MM.1S (cell line): Measurements from ENCODE around the gene UCN3.

Experiments used
- DNase-seq: peaks from one replicate; pipeline ENCODE4 v3.0.0-alpha.2; 2015
- H2AFZ ChIP-seq: fragments of 300-600 bp; sonication (generic); 2 replicates; pipeline ENCODE4 v1.6.0; 2016; ENCODE audit warnings: antibody characterized with exemption, low read length
- H3F3A ChIP-seq: fragments of 300-600 bp; sonication (generic); 2 replicates; pipeline ENCODE4 v1.6.1; 2016; ENCODE audit warnings: mild to moderate bottlenecking, antibody characterized with exemption, low read length, moderate library complexity, mixed read lengths; ENCODE audit not compliant: insufficient read depth
- H3K27ac ChIP-seq: fragments of 300-600 bp; sonication (generic); 2 replicates; pipeline ENCODE4 v1.5.1; 2016; ENCODE audit warnings: mild to moderate bottlenecking, low read length
- H3K27me3 ChIP-seq: fragments of 300-600 bp; sonication (generic); replicated peaks from 2 replicates; pipeline ENCODE4 v1.6.0; 2016; ENCODE audit warnings: low read length; ENCODE audit not compliant: insufficient read depth
- H3K36me3 ChIP-seq: fragments of 300-600 bp; sonication (generic); replicated peaks from 2 replicates; pipeline ENCODE4 v1.6.1; 2016; ENCODE audit warnings: mild to moderate bottlenecking, low read length, mixed read lengths; ENCODE audit not compliant: insufficient read depth
- H3K4me1 ChIP-seq: fragments of 300-600 bp; sonication (generic); 2 replicates; pipeline ENCODE4 v1.6.1; 2016; ENCODE audit warnings: low read length, mixed read lengths
- H3K4me2 ChIP-seq: fragments of 300-600 bp; sonication (generic); 2 replicates; pipeline ENCODE4 v1.6.0; 2016; ENCODE audit warnings: low read depth, low read length
- H3K4me3 ChIP-seq: fragments of 300-600 bp; sonication (generic); 2 replicates; pipeline ENCODE4 v1.5.1; 2016; ENCODE audit warnings: low read length, mixed read lengths
- H3K79me2 ChIP-seq: fragments of 300-600 bp; sonication (generic); 2 replicates; pipeline ENCODE4 v1.6.1; 2016; ENCODE audit warnings: mixed run types, low read length, mixed read lengths
- H3K9ac ChIP-seq: fragments of 300-600 bp; sonication (generic); 2 replicates; pipeline ENCODE4 v1.6.1; 2016; ENCODE audit warnings: low read length, mixed read lengths
- H3K9me2 ChIP-seq: fragments of 300-600 bp; sonication (generic); replicated peaks from 2 replicates; pipeline ENCODE4 v1.6.1; 2016; ENCODE audit warnings: mild to moderate bottlenecking, low read length, mixed read lengths; ENCODE audit not compliant: insufficient read depth
- H3K9me3 ChIP-seq: fragments of 300-600 bp; sonication (generic); replicated peaks from 2 replicates; pipeline ENCODE4 v1.6.1; 2016; ENCODE audit warnings: mild to moderate bottlenecking, low read length, mixed read lengths; ENCODE audit not compliant: insufficient read depth
- H4K20me1 ChIP-seq: fragments of 300-600 bp; sonication (generic); 2 replicates; pipeline ENCODE4 v1.6.1; 2016; ENCODE audit warnings: mild to moderate bottlenecking, low read length, moderate library complexity, mixed read lengths; ENCODE audit not compliant: insufficient read depth
- EZH2 ChIP-seq: fragments of 300-600 bp; sonication (generic); optimal IDR thresholded peaks from 2 replicates; pipeline ENCODE3; 2017; ENCODE audit warnings: low read depth, mild to moderate bottlenecking, antibody characterized with exemption, low read length, mixed read lengths
- EZH2phosphoT487 ChIP-seq: fragments of 300-600 bp; sonication (generic); IDR thresholded peaks from 2 replicates; pipeline ENCODE4 v1.6.1; 2018; ENCODE audit warnings: antibody characterized with exemption, low read length
- TF ChIP-seq, protein P1 (sequence below): fragments of 300-600 bp; sonication (generic); IDR thresholded peaks from 2 replicates; pipeline ENCODE4 v1.5.1; 2016; ENCODE audit warnings: antibody characterized with exemption, low read length, mixed read lengths

The UCN3 gene

DNA sequence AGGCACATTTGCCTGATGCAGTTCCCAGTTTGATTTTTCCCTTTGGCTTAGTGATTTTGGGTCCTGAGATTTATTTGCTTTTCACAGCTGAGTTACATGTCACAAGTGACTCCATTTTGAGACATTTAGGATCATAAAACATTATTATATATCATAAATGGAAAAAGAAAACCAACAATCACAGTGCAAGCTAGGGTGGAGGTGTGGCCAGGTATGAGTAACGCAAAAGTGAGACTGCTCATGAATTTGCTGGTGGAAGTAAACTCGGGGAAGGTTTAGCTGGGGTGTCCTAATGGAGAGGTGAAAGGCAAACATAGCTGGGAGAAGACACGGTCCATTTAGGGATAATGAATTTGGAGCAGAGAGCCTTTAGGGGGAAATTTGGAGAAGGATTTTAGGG lies 21.7 kb upstream of the UCN3 start:
- Histone ChIP-seq H3F3A (no peaks in the 10 kb centered on the region), H3K9me3 (no peaks in the 10 kb centered on the region), H3K4me3 (no peak overlapping the region), H4K20me1 (no peaks in the 10 kb centered on the region), H3K4me1 (no peaks in the 10 kb centered on the region), H3K27me3 (no peaks in the 10 kb centered on the region), H3K9ac (no peak overlapping the region), H3K79me2 (no peaks in the 10 kb centered on the region), H3K9me2 (no peaks in the 10 kb centered on the region), H3K27ac (no peak overlapping the region), H2AFZ (no peak overlapping the region), H3K36me3 (no peaks in the 10 kb centered on the region), H3K4me2 (no peak overlapping the region)
- no peak for DNase-seq
- TF ChIP-seq, protein P1, sequence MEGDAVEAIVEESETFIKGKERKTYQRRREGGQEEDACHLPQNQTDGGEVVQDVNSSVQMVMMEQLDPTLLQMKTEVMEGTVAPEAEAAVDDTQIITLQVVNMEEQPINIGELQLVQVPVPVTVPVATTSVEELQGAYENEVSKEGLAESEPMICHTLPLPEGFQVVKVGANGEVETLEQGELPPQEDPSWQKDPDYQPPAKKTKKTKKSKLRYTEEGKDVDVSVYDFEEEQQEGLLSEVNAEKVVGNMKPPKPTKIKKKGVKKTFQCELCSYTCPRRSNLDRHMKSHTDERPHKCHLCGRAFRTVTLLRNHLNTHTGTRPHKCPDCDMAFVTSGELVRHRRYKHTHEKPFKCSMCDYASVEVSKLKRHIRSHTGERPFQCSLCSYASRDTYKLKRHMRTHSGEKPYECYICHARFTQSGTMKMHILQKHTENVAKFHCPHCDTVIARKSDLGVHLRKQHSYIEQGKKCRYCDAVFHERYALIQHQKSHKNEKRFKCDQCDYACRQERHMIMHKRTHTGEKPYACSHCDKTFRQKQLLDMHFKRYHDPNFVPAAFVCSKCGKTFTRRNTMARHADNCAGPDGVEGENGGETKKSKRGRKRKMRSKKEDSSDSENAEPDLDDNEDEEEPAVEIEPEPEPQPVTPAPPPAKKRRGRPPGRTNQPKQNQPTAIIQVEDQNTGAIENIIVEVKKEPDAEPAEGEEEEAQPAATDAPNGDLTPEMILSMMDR: no peak
- TF ChIP-seq EZH2phosphoT487 (no peak), EZH2 (no peak)

DNA sequence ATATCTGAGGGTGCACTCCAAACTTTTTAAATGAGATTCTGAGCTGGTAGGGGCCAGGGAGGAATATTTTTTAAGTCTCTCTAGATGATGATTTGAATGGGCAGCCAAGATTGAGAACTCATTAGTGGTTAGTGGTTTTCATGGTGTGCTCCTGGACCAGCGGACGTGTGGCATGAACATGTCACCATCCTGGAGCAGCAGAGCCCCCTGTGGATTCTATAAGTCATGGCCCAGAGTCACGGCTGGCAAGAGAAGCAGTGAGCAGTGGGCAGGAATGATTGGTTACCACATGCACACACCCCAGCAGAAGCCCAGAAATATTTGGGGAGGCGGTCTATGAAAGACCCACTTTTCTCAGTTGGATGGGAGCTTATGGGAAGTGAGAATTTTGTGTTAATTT lies 21.2 kb upstream of the UCN3 start:
- no peaks in the 10 kb centered on the region for H3K4me1 ChIP-seq
- no peak overlapping the region for H3K4me3 ChIP-seq
- no peaks in the 10 kb centered on the region for H3K36me3 ChIP-seq
- no peaks in the 10 kb centered on the region for H3K9me2 ChIP-seq
- H2AFZ ChIP-seq: no peak overlapping the region
- no peak overlapping the region for H3K4me2 ChIP-seq
- no peak overlapping the region for H3K9ac ChIP-seq
- H3K9me3 ChIP-seq: no peaks in the 10 kb centered on the region
- no peak for DNase-seq
- no peaks in the 10 kb centered on the region for H3K79me2 ChIP-seq
- H3K27ac ChIP-seq: no peak overlapping the region
- H4K20me1 ChIP-seq: no peaks in the 10 kb centered on the region
- no peaks in the 10 kb centered on the region for H3K27me3 ChIP-seq
- H3F3A ChIP-seq: no peaks in the 10 kb centered on the region
- TF ChIP-seq EZH2: no peak
- TF ChIP-seq, protein P1: no peak
- no peak for TF ChIP-seq EZH2phosphoT487

DNA sequence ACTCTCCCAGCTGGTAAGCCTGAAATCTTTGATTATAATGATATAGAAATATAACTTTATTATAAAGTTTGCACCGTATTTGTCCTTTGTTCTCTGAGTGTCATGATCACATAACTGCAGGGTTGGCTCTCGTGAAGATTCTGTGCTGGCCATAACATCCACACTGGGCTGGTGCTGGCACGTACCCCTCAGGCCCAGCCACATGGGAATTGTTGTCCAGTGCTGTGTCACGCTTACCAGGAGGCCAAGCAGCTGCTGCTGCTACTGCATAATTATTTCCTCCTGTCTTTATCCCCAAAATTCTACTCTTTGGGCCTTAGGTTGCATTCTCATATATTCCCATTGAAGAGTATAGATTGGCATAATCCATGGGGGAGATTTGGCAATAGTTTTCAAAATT lies 20.8 kb upstream of the UCN3 start:
- H4K20me1 ChIP-seq: no peaks in the 10 kb centered on the region
- no peaks in the 10 kb centered on the region for H3K4me1 ChIP-seq
- H3K36me3 ChIP-seq: no peaks in the 10 kb centered on the region
- H3K9me2 ChIP-seq: no peaks in the 10 kb centered on the region
- no peaks in the 10 kb centered on the region for H3F3A ChIP-seq
- no peak overlapping the region for H3K9ac ChIP-seq
- H3K27me3 ChIP-seq: no peaks in the 10 kb centered on the region
- H3K4me3 ChIP-seq: no peak overlapping the region
- H3K79me2 ChIP-seq: no peaks in the 10 kb centered on the region
- DNase-seq: no peak
- no peak overlapping the region for H3K27ac ChIP-seq
- no peak overlapping the region for H2AFZ ChIP-seq
- TF ChIP-seq EZH2 (no peak), EZH2phosphoT487 (no peak)
- TF ChIP-seq, protein P1: no peak
- no peaks in the 10 kb centered on the region for H3K9me3 ChIP-seq
- no peak overlapping the region for H3K4me2 ChIP-seq
